Stimulated activated CD4-positive, alpha-beta T cell treated with anti-CD3 and anti-CD28 coated beads, Interleukin-15, amount 100 ng/mL, for 24 hours (primary cell): ENCODE results near the gene PP2D1.
"Not testable (repeated sequence)": the region's sequence is repeated elsewhere in the genome, so short reads cannot be mapped to it uniquely, and the experiment has no call there.

Source experiments
- DNase-seq: peaks from one replicate; pipeline ENCODE4 v3.0.0-alpha.2; 2020

Gene PP2D1, protein sequence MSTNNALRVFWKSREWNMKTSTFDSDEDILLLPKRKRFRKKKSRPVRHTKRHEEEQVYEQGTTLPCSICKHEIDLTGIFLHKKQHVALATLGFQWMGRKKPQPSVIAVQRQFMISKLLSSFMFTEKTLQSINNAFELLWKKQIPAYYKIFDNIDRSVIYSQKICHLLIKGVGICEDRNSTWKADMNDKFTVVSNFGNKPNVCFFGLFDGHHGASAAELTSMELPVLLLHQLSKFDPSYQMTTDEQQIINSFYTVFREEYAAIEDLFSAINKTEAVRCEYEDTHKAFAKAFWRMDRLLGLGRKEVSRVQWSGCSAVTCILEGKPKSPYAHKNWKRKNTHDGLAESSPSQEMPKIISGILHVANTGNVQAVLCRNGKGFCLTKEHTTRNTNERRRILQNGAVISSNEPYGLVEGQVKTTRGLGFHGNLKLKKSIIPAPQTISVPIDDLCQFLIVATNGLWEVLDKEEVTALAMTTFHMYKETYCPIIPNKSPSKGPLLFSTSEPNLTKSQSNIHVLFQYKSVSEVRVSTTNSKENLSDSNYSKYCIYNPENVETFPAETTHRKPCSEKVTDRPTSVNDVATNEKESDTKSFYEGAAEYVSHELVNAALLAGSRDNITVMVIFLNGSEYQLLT

DNA sequence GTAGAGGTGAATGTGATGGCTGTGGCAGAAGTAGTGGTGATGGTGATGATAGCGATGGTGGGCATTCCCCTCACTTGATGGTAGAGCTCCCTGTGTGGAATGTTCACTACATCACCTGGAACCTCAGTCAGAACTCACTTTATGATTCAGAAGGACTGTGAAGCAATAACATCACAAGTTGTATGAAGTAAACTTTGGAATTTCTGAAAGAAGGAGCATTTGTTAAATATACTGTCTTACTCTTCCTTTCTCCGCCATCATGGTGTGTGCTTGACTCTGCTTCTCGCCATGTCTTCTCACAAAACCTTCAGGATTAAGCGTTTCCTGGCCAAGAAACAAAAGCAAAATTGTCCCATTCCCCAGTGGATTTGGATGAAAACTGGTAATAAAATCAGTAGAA lies at the start of gene PP2D1:
PP2D1 (minus strand) TSS at position 101 of the 400 bp plus-strand sequence. CDS start 192 bp downstream, outside the sequence.
- no peak for DNase-seq

DNA sequence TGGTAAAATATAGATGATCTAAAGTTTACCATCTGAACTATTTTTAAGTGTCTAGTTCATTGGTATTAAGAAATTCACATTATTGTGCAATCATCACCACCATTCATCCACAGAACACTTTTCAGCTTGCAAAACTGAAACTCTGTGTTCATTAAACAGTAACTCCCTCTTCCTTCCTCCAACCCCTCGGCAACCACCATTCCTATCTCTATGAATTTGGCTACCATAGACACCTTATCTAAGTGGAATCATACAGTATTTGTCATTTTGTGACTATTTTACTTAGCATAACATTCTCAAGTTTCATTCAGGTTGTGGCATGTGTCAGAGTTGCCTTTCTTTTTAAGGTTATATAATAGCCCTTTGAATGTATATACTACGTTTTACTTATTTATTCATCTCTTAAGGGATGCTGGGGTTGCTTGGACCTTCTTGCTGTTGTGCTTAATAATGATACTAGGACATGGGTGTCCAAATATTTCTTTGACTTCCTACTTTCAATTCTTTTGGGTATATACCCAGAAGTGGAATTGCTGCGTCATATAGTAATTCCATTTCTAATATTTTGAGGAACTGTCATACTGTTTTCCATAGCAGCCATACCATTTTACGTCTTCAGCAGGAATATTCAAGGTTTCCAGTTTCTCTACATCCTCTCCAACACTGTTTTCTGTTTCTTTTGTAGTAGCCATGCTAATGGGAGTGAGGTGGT lies 49.1 kb upstream of the PP2D1 start:
- DNase-seq, result peak; percentile 44

DNA sequence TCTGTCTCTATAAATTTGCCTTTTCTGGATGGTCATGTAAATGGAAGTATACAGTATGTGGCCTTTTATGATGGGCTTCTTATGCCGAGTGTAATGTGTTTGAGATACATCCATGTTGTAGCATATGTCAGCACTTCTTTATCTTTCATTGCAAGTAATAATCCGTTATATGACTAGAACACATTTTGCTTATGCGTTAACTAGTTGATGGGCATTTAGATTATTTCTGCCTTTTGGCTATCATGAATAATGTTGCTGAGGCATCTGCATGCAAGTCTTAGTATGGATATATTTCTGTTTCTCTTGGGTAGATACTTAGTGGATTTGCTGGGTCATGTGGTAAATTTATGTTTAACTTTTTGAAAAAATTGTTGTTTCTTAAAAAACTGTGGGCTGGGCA lies 47.9 kb upstream of the PP2D1 start:
- DNase-seq, result no peak

DNA sequence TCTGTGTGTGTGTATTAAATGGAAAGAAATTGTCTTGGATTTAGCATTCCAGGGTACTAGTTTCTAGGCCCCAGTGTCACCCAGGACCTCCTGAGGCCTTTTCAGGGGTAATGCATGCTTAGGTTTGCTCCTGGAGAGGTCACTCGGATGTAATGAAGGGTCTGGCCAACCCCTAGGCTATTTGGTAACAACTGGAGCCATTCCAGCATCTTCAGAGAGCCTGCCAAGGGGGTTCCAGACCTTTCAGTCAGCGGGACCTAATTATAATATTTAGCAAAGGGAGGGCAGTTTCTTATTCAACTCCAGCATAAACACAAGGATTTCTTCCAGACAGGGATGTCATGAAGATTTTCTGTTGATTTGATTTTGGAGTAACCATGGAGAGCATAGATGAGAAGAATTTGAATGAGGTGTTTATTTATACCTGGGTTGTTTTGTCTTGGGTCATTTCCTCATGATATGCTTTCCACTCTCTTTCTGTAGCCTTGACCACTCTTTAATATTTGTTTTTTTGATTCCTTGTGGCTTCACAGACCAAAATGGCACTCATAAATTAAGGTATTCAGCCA lies 45.6 kb upstream of the PP2D1 start:
- no peak for DNase-seq

DNA sequence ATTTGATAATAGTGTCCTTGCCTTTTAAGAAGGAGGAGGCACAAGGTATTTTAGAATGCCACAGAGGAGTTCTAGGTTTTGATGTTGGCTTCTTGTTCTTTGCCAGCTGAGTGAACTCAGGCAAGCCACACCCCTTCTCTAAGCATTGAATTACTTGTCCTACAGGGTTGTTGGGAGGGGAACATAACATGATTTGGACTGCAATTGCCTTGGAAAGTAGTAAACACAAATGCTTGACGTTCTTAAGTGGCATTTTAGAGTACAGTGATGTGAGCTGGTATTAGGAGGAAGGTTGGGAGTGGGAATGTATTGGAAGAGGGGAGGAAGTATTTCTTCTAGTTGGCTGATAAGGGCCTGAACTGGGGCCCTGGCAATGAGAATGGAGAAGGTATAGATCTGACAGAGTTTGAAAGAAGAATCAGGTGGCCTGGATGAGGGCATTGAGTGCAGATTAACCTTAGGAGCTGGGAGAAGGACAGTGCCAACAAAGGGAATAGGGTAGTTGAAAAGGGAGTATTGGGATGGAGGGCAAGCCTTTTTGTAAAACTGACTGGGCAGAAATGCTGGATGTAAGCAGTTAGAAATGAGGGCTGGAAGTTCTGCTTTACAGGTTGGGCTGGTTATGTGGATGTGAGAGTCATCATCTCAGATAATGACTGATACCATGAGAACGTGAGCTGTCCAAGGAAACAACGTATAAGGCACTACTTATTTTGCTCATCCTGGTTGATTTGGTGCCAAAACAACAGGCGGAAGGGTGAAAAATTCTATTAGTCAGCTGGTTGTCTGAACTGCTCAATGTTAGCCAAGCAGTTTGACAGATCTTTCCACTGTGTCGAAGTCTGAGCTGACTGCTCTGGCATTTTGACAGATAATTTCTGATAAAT lies 44.9 kb upstream of the PP2D1 start:
- peak; percentile 45 for DNase-seq

DNA sequence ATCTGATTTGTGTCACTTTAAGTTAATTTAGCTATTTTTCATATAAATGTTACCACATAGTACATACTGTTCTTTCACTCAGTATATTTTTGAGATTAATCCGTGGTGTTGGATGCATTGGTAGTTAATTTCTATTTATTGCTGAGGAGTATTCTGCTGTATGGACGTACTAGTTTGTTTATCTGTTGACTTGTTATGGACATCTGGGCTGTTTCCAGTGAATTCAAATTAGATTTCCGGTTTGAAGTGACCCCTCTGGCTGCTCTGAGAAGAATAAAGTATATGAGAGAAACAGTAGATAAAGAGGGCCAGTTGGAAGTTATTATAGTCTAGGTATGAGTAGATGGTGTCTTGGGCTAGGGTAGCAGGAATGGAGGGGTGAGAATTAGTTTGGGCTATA lies 43.8 kb upstream of the PP2D1 start:
- no peak for DNase-seq

DNA sequence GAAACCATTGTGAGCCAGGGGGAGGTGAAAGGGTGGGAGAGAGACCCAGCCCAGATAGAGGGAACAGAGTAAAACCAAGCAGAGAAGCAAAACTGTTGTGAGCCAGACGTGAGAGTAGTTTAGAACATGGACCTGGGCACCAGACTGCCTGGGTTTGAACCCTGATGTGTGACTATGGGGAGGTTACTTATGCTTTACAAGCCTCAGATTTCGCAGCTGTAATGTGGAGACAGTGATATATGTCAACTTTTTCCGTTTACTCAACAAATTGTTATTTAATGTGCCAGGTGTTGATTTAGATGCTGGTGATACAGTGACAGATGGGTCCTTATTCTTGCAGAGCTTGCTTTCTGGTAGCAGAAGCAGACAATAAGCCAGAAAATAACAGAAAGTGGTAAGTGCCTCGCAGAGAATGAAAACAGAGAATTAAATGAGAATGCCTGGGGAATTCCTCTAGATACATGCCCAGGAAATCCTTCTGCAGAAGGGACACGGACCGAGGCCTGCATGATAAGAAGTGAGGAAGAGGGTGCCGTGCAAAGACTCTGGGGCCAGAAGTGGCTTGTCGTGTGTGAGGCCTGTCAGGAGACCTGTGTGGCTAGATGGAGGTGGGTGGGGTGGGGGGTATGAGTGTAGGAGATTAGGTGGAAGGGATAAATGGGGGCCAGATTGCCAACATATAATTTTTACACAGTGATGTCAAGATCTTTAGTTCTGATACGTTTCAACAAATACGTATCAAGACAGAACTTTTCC lies 43.1 kb upstream of the PP2D1 start:
- peak; percentile 51 for DNase-seq

DNA sequence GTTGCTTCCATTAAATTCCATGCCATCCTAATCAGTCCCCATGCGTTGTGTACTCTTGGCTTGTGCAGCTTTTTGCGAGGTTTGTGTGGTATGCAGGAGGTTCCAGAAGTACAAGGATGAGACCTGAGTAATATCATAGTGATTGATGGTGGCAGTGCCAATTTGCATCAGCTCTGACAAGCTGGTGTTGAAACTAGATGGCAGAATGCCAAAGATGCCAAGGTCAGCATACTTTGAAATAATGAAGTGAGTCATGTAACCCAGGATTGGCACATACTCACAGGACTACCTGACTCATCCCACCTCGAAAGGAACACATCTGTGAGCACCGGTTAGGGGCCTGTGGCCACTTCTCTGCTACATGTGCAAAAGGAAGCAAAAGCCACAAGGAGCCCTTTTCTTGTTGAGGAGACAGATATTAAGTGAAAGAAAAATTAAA lies 42.5 kb upstream of the PP2D1 start:
- DNase-seq, result peak; percentile 80

DNA sequence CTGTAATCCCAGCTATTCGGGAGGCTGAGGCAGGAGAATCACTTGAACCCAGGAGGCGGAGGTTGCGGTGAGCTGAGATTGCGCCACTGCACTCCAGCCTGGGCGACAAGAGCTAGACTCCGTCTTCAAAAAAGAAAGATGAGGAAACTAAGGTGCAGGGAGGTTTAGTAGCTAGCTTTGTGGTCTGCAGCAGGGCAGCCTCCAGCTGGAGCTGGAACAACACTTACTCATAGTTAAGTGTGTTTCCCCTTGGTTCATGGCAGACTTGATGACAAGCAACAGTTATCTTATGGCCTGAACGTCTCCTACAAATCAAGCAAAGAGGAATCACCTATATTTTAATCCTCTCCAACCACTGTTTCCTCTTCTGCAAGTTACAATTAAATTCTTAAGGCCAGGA lies 40.8 kb upstream of the PP2D1 start:
- no peak for DNase-seq

DNA sequence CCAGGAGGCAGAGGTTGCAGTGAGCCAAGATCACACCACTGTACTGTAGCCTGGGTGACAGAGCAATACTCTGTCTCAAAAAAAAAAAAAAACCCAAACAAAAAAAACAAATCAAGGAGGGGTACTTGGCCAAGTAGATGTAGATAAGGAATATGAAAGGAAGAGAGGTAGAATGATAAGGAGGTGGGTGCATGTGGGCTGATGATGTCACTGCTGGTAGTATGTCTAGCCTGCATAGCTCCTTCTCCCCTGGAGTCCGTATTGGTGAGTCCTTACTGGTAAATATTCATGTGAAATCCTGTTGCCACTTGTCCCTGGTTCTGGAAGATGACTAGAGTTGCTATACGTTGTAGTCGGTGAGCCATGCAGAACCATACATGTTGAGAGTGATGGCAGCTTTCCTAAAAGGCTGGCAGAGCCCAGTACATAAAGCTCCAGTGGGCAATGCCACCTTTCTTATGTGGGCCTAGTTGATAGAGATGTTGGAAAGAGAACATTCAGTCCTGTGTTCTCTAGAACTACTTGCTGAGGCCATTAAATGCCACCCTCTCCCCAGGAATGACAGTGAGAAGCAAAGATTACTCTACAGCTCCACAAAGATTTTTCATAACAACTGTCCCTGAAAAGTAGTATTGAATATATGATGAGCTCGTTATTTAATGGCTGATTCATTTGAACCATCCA lies 39.2 kb upstream of the PP2D1 start:
- DNase-seq, result no peak

DNA sequence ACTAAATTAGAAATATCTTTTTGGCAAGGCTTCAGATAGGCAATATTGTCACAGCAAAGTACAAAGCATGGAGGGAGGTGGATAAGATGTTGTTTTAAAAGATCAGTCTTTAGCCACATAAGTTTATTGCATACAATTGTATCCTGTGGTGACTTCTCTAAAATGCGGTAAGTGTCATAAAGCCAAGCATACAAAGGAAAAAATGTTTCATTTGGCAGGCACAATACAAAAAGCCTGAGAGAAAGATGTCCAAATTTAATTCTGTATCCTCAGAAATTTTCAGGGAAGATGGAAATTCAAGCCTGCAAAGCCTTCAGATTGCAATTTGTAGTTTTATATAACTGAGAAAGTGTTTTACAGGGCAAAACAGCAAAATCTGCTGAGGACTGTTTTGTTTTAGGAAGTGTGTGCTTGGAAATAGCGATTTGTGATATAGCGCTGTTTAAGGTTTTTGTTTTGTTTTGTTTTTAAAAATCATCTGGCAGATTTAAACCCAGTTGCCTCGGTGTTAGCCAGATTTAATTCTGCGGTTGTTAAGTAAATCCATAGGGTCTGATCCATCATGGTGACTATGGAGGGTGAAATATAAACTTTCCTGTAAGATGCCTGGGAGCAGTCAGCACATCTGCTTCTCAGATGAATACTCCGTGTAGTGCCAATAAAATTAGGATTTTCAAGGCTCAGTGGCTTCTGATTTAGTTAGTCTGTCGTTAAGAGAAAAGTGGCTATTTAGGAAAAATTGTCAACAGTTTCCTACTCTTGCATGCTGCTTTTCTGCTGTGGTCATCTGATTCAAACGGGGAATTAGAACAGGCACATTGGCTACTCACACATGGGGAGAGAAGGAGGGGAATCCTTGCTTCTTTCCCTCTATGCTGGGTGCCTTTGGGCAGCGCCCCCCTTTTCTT lies 36.2 kb upstream of the PP2D1 start:
- DNase-seq, result no peak

DNA sequence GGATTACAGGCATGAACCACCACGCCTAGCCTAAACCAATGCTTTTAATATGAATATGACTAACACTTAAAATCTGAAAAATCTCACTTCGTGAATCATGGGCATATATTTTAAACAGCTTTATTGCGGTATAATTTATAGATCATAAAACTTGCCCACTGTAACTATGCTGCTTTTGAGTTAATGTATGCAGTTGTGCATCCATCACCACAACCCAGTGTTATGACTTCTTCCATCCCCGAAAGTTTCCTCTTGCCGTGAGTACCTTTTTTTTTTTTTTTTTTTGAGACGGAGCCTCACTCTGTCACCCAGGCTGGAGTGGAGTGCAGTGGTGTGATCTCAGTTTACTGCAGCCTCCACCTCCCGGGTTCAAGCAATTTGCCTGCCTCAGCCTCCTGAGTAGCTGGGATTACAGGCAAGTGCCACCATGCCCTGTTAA lies 35.3 kb upstream of the PP2D1 start:
- no peak for DNase-seq

DNA sequence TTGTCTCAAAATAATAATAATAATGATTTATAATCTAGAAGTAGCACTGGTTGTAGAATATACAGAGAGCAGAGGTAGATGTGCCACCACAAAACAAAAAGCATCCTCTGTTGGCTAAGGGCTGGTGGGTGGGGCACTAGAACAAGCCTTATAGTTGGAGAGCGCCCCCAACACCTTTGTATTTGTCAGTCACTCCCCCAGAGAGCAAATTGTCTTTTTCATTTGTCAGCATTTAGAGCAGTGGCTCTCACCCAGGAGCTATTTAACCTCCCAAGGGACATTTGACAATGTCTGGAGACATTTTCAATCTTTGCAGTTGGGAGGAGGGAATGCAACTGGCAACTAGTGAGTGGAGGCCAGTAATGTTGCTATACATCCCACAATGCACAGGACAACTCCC lies 34.5 kb upstream of the PP2D1 start:
- DNase-seq, result no peak

DNA sequence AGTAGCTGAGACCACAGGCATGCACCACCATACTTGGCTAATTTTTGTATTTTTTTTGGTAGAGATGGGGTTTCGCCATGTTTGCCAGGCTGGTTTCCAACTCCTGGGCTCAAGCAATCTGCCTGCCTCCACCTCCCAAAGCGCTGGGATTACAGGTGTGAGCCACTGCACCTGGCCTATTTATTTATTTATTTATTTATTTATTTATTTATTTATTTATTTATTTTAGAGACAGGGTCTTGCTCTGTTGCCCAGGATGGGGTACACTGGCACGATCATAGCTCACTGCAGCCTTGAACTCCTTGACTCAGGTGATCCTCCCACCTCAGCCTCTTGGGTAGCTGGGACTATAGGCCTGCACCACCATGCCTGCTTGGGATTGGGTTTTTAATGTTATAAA lies 33.1 kb upstream of the PP2D1 start:
- DNase-seq, result not testable (repeated sequence)

DNA sequence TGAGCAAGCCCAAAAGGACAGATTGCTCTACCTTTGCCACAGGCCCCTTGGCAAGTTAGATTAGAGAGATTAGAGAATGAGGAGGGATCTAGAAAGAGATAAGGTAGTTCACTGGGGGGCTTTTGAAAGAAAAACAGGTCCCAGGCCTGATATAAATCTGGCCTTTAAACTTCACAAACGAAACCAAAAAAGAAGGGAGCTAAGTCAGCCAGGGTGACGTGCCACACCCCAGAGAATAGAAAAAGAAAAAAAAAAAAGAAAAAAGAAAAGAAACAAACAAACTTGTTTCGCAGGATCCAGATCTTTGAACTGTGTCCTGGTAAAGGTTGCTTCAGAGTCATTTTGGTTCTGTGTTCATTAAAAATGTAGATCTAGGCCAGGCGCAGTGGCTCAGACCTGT lies 31.8 kb upstream of the PP2D1 start:
- no peak for DNase-seq

DNA sequence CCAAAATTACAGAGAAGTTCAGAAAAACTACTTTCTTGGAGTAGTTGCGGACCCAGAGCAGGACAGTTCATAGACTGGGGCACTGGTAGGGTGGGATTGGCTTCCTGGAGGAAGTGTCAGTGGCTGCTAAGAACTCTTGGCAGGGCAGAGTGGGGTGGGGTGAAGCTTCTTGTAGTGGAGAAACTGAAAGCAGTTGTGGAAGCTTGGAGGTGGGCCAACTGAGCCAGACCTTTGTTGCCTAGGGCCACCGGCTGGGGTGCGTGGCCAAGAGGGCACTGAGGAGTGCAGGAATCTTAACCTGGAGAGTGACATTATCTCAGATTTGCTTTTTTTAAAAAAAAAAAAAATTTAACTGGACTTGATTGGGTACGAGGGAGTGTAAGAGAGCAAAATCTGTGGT lies 31.3 kb upstream of the PP2D1 start:
- DNase-seq, result peak; percentile 58

DNA sequence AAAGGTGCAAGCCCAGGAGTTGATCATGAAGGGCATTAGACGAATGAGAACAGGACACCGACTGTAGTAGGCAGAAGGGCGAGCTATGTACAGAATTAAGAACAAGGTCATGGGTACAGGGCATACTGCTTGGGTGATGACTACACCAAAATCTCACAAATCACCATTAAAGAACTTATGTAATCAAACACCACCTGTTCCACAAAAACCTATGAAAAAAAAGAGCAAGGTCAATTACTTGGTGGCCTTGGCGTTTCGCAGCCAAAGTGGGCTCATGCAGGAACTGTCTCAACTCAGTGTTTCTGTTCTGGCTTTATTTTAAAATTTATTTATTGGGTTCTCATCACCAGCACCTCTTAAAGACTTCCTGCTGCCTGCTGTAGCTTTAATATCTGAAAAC lies 30.3 kb upstream of the PP2D1 start:
- DNase-seq, result no peak

DNA sequence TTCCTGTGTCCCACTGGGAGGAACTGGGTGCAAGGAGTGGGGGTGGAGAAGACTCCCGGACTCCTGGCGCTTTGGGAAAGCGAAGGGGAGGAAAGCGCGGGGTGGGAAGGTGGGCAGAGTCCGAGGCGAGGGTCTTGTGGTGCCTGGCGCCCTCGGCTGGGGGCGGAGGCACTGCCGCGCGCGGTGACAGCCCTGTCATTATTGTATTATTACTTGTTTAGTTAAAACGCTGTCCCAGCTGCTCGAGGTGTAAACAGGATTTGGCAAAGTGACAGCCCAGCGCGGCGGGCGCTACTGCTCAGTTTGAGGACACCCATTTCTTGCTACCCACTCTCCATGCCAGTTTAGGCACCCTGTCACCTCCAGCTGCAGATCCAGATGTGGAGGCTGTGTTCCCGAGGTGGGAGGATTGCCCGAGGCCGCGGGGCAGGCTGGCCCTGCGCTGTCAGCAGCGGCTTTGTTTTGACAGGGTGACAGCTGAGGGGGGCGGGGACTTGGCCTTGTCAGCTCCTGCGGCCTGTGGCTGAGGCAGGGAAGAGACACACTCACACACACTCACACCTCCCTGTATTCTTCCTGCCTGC lies 29.2 kb upstream of the PP2D1 start:
- DNase-seq, result peak; percentile 90

DNA sequence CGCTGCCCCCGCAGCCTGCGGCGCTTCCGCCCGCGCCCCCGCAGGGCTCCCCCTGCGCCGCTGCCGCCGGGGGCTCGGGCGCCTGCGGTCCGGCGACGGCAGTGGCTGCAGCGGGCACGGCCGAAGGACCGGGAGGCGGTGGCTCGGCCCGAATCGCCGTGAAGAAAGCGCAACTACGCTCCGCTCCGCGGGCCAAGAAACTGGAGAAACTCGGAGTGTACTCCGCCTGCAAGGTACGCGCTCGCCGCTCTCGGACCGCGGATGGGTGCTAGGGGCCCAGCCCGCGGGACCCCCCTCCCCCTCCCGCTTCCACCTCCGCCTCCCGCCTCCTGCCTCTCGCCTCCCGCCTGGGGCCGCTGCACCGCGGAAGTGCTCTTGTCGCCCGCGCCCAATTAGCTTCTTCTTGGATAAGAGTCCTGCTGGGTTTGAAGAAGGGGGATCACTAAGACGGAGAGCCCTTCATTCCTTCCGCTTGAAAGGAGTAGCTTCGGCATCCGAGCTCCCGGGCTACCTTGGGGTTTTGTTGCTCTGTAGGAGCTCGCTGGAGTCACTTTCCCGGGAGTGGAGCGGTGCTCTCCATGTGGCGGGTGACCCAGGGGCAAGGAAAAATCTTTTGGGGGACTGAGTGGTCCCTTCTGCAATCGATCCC lies 28.6 kb upstream of the PP2D1 start:
- peak; percentile 83 for DNase-seq
